ENCODE data around the gene SREBF2.
A peak's percentile ranks its signal among the peaks of the same experiment; 100 is the strongest.

SREBF2 gene

GRCh38 chr22:41841085-41841712, 8.3 kb downstream of the SREBF2 start:
- no peaks in the 10 kb centered on the region for H4K20me1 ChIP-seq (ENCODE audit: insufficient read depth, low read length)
- H3K27ac ChIP-seq (ENCODE audit: low read depth, low read length, poor library complexity, severe bottlenecking) = peak overlapping the region; percentile 42
- H3K27me3 ChIP-seq (ENCODE audit: insufficient read depth, low read length) = no peaks in the 10 kb centered on the region
- 0 out of 2 replicates have a peak, but pooled peaks cover 2% of the 10 kb centered on the region for H3F3A ChIP-seq (ENCODE audit: insufficient read depth, low read length)
- H3K79me2 ChIP-seq (ENCODE audit: insufficient read depth, low read length) = peaks cover 97% of the 10 kb centered on the region
- H3K4me3 ChIP-seq (ENCODE audit: low read depth, low read length, poor library complexity, severe bottlenecking) = peak overlapping the region; percentile 7
- peak overlapping the region; percentile 46 for H3K4me2 ChIP-seq (ENCODE audit: low read length)
- H3K36me3 ChIP-seq (ENCODE audit: insufficient read depth, low read length) = peaks cover 85% of the 10 kb centered on the region
- no peaks in the 10 kb centered on the region for H3K9me2 ChIP-seq (ENCODE audit: low read depth, low read length)
- H3K9ac ChIP-seq (ENCODE audit: low read length) = no peak overlapping the region; the same call in 1 of the 2 replicates
- H3K9me3 ChIP-seq (ENCODE audit: low read length) = no peaks in the 10 kb centered on the region
- H2AFZ ChIP-seq (ENCODE audit: low read length) = no peak overlapping the region
- TF ChIP-seq EZH2 (IDR thresholded peaks at IDR 0.05; ENCODE audit: borderline replicate concordance, low read length) (no peak), CTCF (IDR thresholded peaks at IDR 0.05; ENCODE audit: low read length) (no peak)
- H3K4me1 ChIP-seq (ENCODE audit: insufficient read depth, low read length, severe bottlenecking) = peaks cover 96% of the 10 kb centered on the region

GRCh38 chr22:41842996-41843970, 10.4 kb downstream of the SREBF2 start:
- peak overlapping the region; percentile 51 for H3K4me2 ChIP-seq (ENCODE audit: low read length)
- peak overlapping the region; percentile 55 for H3K27ac ChIP-seq (ENCODE audit: low read depth, low read length, poor library complexity, severe bottlenecking)
- peak overlapping the region; percentile 30; the same call in 1 of the 2 replicates for H3K9ac ChIP-seq (ENCODE audit: low read length)
- 0 out of 2 replicates have a peak, but pooled peaks cover 2% of the 10 kb centered on the region for H3F3A ChIP-seq (ENCODE audit: insufficient read depth, low read length)
- peaks cover 100% of the 10 kb centered on the region for H3K79me2 ChIP-seq (ENCODE audit: insufficient read depth, low read length)
- H4K20me1 ChIP-seq (ENCODE audit: insufficient read depth, low read length) = no peaks in the 10 kb centered on the region
- H3K27me3 ChIP-seq (ENCODE audit: insufficient read depth, low read length) = no peaks in the 10 kb centered on the region
- peak overlapping the region; percentile 30 for H3K4me3 ChIP-seq (ENCODE audit: low read depth, low read length, poor library complexity, severe bottlenecking)
- H3K9me2 ChIP-seq (ENCODE audit: low read depth, low read length) = no peaks in the 10 kb centered on the region
- TF ChIP-seq EZH2 (IDR thresholded peaks at IDR 0.05; ENCODE audit: borderline replicate concordance, low read length) = no peak
- TF ChIP-seq CTCF (IDR thresholded peaks at IDR 0.05; ENCODE audit: low read length) = no peak
- no peak overlapping the region for H2AFZ ChIP-seq (ENCODE audit: low read length)
- no peaks in the 10 kb centered on the region for H3K9me3 ChIP-seq (ENCODE audit: low read length)
- H3K36me3 ChIP-seq (ENCODE audit: insufficient read depth, low read length) = peaks cover 77% of the 10 kb centered on the region
- peaks cover 96% of the 10 kb centered on the region for H3K4me1 ChIP-seq (ENCODE audit: insufficient read depth, low read length, severe bottlenecking)

GRCh38 chr22:41844036-41844435, 11.1 kb downstream of the SREBF2 start:
- peak overlapping the region; percentile 55 for H3K27ac ChIP-seq (ENCODE audit: low read depth, low read length, poor library complexity, severe bottlenecking)
- no peak overlapping the region for H3K4me3 ChIP-seq (ENCODE audit: low read depth, low read length, poor library complexity, severe bottlenecking)
- H3K9me2 ChIP-seq (ENCODE audit: low read depth, low read length) = no peaks in the 10 kb centered on the region
- no peak overlapping the region for H2AFZ ChIP-seq (ENCODE audit: low read length)
- H4K20me1 ChIP-seq (ENCODE audit: insufficient read depth, low read length) = no peaks in the 10 kb centered on the region
- H3K4me2 ChIP-seq (ENCODE audit: low read length) = peak overlapping the region; percentile 59; the same call in 1 of the 2 replicates
- H3F3A ChIP-seq (ENCODE audit: insufficient read depth, low read length) = 0 out of 2 replicates have a peak, but pooled peaks cover 2% of the 10 kb centered on the region
- peaks cover 100% of the 10 kb centered on the region for H3K79me2 ChIP-seq (ENCODE audit: insufficient read depth, low read length)
- H3K27me3 ChIP-seq (ENCODE audit: insufficient read depth, low read length) = no peaks in the 10 kb centered on the region
- peaks cover 94% of the 10 kb centered on the region for H3K4me1 ChIP-seq (ENCODE audit: insufficient read depth, low read length, severe bottlenecking)
- H3K9ac ChIP-seq (ENCODE audit: low read length) = peak overlapping the region; percentile 11; the same call in 1 of the 2 replicates
- peaks cover 77% of the 10 kb centered on the region for H3K36me3 ChIP-seq (ENCODE audit: insufficient read depth, low read length)
- TF ChIP-seq CTCF (IDR thresholded peaks at IDR 0.05; ENCODE audit: low read length) (no peak), EZH2 (IDR thresholded peaks at IDR 0.05; ENCODE audit: borderline replicate concordance, low read length) (no peak)
- H3K9me3 ChIP-seq (ENCODE audit: low read length) = no peaks in the 10 kb centered on the region
